Measurements from ENCODE around the gene ANKS6. TPM values are rescaled to one million over a fixed set of nuclear protein-coding genes. Genes with fewer than 3 reads are reported as not detected.

ANKS6 gene
- total RNA-seq, 1 donor from 2014 or later: 8.0 TPM

DNA sequence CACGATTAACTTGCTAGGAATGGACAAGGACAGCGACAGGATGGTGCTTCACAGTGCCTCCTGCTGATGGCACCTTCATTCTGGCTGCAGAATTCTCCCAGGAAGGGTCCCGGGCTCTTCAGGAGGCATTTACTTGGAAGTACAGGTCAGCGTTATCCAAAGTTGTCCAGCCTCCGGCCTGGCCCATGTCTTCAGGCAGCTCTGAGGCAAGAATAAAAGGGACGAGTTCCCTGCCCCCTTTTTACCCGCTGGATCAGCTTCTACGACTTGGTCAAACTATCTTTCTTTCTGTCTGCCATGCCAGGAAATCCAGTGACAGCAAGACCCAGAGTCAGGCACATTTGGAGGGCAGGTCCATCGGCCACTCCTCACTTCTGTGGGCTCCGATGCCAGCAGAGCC lies 64.3 kb downstream of the ANKS6 start:
- DNase-seq: no peak

DNA sequence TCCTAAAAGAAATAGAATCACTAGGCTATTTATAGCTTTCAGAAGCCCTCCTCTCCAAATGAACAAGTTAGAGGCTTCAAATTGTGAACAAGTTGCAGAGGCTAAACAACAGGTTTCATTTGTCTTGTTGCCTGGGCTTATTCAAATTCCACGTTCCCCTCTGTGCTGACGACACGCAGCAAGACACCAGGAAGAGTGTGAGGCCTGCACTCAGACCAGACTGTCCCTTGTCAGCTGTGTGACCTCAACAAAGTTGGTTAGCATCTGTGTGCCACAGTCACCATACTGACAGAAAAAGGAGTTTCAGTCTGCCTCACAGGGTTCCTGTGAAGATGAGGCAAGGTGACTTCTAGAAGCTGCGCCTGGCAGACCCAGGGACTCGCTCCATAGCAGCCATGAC lies 65.5 kb downstream of the ANKS6 start:
- DNase-seq: no peak

DNA sequence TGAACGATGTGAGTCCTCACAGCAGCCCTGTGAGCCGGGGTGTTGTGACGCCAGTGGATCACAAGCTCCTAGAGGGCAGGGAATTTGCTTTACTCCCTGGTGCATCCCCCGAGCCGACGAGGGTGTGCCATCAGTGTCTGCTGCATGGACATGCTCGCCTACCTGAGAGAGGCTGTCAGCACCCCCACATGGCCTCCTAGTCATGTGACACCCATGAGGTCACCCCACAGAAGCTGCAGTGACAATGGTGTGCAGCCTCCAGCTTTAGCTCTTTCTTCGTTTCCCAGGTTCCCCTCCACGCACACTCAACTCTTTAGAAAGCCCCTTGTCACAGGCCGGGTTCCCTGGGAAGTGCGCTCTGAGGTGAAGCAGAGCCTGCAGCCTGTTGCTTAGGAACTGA lies 67.9 kb downstream of the ANKS6 start:
- no peak for DNase-seq

DNA sequence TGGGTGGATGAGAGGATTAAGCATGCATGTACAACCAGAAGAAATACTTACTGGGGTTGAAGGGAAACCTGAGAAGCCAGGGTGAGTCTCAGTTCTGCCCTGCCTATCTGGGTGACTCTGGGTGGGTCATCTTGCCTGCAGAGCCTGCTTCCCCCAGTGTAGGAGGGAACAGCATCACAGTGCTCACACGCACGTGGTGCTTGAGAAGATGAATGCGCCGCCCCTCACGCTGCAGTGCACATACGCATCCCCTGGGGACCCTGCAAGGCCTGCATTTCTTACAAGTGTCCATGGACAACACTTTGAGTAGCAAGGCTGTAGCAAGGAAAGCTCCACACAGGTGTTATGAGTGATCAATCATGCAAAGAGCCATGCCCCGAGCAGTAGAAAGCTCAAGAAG lies 68.9 kb downstream of the ANKS6 start:
- no peak for DNase-seq

DNA sequence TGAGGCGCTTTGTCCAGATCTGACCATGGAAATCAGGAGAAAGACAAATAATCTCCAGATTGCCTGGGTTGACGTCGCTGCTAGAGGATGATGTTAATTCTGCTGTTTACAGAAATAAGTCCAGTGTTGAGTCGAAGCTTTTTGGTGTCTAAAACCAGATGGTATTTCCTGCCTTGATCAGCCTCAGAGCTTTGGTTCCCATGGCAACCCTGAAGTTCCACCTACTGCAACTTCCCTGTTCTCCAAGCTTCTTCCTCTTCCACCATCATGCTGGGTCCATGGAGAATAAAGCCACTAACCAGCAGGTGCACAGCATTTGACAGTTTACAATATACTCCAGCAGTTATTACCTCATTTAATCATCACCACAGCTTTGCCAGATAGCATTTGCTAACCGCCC lies 69.6 kb downstream of the ANKS6 start:
- peak; percentile 50 for DNase-seq

DNA sequence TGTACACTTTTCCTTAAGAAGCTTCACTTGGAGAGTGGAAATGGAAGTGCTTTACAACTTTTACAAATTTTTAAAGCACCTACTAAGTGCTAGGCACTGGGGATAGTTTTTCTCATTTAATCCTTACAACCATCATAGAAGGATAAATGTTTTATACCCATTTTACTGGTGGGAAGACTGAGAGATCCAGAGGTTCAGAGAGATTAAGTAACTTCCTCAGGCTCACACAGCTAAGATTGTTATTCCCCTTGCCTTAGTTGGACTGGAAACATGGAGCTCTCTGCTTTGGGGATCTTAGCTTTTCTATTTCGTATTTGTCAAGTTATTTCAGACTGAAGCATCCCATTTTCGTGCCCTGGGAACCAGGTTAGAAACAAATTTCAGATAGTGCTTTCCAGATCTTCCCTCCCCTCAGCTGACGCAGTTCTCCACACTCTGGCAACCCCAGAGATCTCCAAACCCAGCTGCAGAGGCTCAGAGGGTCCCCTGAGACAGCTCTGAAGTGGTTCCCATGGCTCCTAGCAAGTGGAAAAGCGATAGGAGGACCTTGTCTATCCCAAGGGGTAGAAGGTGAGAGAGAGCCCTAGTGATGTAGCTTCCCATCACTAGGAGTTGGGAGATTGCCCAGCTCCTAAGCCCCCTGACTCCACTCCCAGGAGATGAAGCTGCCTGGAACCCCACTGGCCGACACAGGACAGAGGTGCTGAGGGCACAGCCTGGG lies 71.4 kb downstream of the ANKS6 start:
- DNase-seq: no peak

DNA sequence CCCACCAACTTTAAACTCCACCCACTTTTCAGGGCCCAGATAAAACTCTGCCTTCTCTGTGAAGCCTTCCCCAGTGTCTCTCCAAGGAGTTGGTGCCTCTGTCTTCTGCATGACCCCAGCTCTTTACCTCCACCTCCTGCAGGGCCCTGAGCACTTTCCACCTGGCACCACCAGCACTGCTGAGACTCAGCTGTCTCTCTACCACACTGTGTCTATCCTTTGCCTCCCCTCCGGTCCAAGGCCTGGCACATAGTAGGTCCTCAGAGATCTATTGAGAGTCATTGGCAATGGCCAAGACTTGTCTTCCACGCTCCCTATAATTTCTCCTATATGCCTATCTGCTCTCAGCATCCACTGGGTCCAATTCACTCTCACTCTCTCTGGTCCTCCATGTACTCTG lies 74.7 kb downstream of the ANKS6 start:
- DNase-seq: no peak

DNA sequence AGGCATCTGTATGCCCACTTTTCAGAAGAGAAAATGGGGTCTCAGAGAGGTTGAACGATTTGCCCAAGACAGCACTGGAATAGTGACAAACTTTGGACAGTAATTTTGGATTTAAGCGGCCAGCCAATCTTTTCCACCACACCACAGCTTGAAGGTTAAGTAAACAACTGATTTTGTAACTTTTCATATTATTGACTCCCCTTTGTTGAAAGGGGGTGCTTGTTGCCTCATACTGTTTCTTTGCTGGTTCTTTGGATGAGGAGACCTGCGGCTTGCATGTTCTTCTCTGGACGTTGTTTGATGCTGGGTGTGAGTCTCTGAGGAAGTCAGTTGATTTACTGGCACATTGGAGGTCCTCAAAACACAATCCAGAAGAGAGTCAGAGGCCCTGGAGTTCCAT lies 76.0 kb downstream of the ANKS6 start:
- no peak for DNase-seq

DNA sequence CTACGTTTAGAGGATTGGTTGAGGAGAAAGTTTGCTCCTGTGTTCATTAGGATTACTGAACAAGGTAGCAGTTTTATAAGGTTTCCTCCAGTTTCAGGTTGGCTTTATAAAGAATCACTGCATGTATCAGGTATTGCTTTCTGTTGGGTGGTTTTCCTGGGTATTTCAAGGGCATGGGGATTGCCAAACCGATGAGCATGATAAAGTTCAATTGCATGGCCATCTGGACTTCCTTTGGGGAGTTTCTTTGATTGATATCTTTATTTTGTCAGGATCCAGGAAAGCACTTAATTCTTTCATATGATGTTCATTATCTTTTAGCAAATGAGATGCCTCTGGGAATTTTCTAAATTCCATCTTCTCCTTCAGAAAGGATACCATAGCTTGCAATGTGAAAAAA lies 77.3 kb downstream of the ANKS6 start:
- DNase-seq: no peak

DNA sequence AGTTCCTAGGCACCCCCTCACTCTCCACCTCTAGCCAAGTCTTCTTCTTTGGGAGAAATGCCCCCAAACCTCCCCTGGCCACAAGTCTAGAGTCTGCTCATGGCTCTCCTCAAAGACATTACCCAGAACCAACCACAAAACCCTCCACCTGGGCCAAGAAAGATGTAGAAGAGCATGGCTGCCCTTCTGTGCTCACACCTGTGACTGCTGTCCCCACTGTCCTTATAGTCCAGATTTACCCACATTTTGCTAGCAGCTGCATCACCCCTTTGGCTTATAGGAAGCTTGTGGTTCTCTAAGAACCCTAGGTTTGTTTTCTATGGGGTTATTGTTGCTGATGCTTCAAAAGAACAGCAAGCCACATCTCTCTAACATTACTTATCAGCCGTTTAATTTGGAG lies 81.5 kb downstream of the ANKS6 start:
- no peak for DNase-seq

DNA sequence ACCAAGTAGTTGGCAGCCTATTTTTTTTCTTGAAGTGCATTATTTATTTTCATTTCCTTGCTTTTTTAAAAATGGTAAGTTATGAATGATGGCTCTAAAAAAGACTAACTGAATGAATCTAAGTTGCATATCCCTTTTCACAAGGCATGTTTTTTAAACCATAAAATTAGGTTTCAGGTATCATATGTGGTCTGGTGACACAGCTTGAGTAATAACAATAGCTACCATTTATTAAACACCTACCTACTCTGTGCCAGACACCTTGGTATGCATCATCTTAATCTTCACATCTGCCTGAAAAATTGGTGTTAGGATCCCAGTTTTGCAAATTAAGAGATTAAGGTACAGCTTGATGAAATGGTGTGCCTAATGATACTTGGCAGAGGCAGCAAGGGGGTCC lies 83.4 kb downstream of the ANKS6 start:
- DNase-seq: no peak

DNA sequence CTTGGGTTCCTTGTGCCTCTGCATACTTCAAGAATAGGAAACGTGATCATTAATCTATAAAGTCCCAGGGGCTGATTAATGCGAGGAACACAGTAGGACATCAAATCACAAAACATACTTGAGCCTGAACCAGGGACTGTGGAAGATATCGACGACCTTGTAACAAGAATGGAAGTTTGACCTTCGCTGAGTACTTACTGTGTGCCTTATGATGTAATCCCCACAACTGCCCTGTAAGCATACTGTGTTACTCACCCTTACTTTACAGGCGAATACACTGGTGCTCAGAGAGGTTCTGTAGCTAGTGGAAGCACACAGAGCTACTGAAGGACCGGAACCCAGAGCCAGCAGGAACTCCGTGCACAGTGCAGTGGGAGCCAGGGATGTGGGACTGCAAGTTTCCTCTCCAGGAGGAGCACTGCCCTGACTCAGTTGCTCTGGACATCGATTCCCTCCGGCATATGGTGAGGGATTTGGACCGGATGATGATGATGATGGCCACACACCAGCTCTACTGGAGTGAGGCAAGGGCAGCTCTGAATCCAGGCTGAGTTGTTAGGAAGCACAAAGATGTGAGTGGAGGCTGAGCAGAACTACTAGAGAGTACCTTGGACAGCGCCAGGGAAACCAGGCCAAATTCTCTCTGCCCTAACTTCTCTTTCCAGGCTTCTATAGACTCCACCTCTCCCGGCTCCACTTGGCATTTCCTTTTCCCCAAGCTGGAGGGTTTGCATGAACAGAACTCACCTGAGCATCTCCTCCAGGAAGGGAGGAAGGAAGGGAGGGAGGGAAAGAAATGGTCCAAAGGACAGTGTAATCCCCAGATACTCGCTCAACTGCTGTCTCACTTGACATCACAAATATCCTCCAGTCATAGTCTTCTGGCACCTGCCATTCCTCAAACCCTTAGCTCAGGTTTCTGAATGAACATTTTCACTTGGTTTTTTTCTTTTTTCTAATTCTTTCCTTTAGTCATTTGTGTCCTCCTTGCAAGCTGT lies 86.1 kb downstream of the ANKS6 start:
- DNase-seq: peak; percentile 65

DNA sequence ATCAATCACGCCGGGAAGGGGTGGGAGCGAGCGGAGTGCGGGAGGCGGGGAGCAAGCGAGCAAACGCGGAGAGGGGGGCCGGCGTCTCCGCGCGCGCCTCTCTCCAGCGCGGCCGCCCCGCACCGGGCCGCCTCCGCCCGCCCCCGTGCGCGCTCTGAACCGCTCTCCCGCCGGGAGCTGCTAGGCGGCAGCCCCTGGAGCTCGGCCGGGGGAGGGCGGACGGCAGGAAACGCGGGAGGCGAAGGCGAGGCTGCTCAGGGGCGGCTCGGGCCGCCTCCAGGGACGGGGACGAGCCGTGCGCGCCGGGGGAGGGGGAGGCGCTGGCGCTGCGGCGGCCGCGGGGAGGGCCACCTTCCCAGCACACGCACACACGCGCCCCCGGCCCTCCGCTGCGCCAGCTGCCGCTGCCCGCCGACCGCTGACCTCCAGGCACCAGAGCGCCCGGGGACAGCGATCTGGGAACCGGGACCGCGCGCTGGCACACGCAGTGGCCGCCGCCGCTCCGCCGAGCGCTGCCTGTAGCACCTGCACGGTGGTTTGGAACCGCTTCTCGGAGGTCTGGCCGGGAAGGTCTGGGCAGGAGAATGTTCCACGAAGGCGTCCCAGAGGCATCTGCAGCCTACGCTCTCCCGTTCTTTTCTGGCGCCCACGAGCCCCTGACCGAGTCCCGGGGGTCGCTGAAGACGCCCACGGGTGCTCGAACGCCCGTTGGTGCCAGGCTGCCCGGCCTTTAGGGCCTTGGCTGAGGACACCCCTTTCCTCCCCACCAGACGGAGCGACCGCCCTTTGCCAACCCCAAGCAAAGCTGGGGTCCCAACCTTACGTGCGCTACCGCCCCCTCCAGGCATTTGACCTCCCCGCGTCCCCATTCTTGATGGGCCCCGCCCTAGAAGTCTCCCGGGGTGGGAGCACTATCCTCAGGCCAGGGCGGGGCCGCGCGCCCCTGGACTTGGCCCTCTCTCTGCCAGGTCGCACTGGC lies 87.1 kb downstream of the ANKS6 start, which contains the start of gene GABBR2:
Gene GABBR2, minus strand, starts transcription at position 3 of the 979 bp plus-strand sequence. CDS start 198 bp downstream, outside the sequence.
- peak; percentile 25 for DNase-seq

DNA sequence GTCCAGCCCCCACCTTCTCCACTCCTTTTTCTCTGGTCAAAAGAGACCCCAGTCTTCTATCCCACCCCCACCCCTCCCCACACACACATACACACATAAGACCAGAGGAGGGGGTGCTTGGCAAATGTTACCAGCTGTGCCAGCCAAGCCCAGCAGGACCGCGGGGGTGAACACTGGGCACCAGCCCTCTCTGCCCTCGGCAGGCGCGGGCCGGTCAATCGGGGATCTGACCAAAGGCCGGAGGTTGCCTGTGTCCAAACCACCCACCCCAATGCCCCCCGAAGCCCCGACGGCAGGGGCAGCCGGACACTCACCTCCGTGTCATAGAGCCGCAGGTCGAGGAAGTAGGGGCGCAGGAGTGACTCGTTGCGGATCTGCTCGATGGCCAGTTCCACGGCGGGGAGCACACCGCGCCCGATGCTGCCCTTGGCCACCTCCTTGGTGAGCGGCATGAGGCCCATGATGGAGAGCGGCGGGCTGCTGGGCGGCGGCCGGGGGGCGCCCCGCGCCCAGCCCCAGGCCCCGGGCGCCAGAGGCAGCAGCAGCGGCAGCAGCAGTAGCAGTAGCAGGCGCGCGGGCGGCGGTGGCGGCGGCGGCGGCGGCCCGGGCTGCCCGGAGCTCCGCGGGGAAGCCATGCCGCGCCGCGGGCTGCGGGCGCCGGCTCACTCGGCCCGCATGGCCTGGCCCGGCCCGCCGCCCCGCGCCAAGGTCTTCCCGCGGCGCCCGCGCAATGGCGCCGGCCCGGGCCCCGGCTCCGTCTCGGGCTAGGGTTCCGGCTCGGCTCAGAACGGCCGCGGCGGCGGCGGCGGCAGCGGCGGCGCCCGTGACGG lies 88.0 kb downstream of the ANKS6 start:
- DNase-seq: peak; percentile 18

DNA sequence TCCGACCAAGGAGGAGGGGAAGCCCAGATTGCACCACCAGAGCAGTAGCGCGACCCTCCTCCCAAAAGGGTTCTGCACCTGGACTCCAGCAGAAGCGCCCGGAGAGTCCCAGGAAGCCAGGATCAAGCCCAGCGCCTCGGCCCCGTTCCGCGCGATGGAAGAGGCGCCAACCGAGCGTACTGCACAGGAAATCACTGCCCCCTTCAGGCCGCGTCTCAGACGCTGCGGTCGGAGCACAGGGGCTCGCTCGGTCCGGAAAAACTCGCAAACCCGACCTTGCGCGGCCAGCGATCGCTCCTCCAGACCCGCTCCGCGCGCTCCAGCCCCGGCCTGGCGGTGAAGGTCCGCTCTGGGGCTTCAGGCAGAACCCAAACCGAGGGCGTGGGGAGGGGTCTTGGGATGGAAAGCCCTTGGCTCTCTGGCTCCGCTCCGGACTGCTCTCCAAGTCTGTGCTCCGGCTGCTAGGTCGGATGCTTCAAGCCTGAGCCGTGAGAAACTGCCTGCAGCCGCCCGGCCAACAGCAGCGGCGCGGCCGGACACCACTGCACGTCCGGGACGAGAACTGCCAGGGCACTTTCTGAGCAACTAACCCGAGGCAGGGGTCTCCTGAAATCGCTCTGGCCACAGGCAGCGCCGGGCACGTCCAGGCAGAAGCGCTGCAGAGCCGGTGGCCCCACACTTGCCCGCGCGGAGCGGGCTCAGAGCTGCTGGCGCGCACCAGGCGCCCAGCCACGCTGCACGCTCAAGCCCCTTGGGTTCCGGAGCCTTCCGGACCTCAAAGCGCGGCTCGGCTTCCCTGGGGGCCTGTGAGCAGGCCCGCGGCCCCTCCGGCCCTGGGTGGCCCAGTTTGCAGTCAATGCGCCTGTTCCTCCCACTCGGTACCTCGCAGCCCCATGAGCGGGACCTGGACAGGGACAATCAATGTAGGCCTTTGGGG lies 88.9 kb downstream of the ANKS6 start:
- peak; percentile 82 for DNase-seq

DNA sequence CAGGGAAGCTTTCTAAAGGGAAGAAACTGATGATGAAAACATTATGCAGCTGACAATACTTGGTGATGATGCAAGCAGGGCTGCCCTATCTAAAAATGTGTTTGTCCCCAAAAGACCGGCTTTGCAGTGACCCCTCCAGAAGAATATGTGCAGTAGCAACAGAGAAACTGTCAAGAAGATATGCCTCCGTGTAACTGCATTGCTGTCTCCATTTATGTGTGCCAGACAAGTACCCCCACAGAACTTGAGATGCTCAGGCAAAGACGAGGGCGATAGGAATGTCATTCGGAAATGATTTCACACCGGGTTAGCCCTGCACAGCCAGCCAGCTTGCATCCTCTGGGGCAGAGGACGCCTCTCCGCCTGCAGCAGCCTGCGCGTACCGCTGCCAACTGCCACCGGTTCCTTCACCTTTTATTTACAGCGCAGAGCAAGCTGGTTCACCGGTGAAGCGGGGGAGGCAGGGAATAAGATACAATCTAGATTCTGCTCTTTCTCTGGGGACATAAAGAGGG lies 89.6 kb downstream of the ANKS6 start:
- peak; percentile 60 for DNase-seq

DNA sequence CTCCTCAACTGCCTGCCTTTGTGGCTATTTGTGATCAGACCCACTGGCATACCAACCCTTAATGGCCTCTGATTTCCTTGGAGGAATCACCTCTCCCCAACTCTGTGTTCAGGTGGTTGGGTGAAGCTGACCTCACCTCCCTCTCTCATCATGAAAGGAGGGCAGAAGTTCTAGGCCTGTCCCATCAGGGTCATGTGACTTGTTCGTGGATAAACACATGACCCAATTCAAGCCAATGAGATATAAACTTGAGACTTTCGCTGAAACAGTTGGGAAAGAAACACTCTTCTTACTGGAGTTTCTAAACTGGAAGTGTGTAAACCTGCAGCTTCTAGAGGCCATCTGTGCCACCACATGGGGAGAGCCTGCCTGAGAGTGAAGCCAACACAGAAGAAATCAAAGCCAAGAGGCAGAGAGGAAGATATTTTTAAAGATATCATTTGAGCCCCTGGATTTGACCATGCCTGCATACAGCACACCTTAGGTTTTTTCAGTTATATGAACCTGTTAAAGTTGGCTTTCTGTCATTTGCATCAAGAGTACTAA lies 93.4 kb downstream of the ANKS6 start:
- DNase-seq: no peak

DNA sequence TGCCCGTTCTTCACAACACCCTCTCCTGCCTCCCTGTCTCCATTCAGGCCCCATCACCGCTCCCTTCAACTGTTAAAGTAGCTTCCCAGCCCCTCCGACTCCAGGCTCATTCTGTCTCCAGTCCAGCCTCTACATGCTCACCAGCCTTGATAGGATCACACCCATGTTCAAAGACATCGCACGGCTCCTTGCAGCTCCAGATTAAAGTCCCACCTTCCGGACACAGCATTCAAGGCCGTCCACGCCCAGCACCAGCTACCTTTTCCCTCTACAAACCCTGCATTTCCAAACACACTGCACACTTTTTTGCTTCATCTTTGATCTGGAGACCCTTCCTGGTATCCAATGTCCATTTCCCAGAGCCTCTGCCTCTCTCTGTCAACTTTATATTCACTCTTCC lies 94.0 kb downstream of the ANKS6 start:
- DNase-seq: no peak

DNA sequence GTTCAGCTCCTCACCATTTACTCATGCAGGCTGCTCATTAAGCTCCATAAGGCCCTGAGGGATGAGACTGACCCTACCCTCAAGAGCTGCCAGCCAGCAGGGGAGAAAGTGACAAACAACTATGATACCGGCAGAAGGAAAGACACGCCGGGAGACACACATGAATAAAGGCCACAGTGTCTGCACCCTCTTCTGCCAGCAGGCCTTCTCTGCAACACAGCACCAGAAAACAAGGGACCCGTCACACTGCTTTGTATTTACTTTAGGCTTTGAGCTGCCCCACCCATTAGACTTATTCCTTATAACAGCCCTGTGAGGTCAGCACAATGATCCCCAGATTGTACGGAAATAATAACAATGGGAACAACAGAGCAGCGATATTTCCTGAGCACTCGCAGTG lies 94.8 kb downstream of the ANKS6 start:
- DNase-seq: no peak

DNA sequence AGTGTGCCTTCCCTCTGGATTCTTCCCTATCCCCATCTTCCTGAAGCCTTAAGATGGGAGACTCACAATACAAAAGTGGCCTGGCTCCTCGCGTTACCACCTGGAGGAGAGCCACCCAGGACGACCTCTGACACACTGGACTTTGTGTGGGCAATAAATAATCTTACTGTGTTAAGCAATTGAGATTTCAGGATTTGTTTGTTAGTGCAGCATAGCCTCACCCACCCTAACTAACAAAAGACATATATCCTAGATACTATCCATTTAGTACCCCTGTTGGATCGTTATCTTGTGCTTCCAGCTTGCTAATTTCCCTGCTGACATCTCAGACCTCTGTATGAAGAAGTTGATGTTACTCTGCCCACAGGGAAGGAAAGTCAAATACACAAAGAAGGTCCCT lies 95.6 kb downstream of the ANKS6 start:
- no peak for DNase-seq

Measured in dermis blood vessel endothelial cell (primary cell).